Stomach (tissue), 9 donors: ENCODE results near the gene WFDC9. TPM values are rescaled to one million over a fixed set of nuclear protein-coding genes. Genes with fewer than 3 reads are reported as not detected.

Experiments used
- DNase-seq, 2 donors: peaks; one replicate each; pipeline versions ENCODE4 v3.0.0 to v3.0.0-alpha.2; 2013 to 2019
- H3K27ac ChIP-seq, 5 donors: fragments of 200-600 bp in 4 of 5; sonication (generic) in 4 of 5; one replicate each; pipeline ENCODE4 v1.5.1; 2013 to 2019; ENCODE audit warnings: mild to moderate bottlenecking in 1 of 5, moderate library complexity in 1 of 5
- H3K27me3 ChIP-seq, 3 donors: fragments of 200-600 bp; sonication (generic); one replicate each; pipeline ENCODE4 v1.5.1; 2017 to 2019; ENCODE audit warnings: mixed run types in 1 of 3
- H3K36me3 ChIP-seq, 4 donors: fragments of 200-600 bp; sonication (generic); 1 replicate in 3 of 4; 2 replicates in 1 of 4; pipeline ENCODE4 v1.5.1; 2016 to 2019
- H3K4me1 ChIP-seq, 4 donors: fragments of 200-600 bp; sonication (generic); one replicate each; pipeline ENCODE4 v1.5.1; 2016 to 2019
- H3K4me3 ChIP-seq, 4 donors: fragments of 200-600 bp; sonication (generic) in 3 of 4; one replicate each; pipeline ENCODE4 v1.5.1; 2016 to 2019; ENCODE audit warnings: mild to moderate bottlenecking in 1 of 4
- H3K9me3 ChIP-seq, 4 donors: fragments of 200-600 bp; sonication (generic); one replicate each; pipeline ENCODE4 v1.5.1; 2016 to 2019
- EP300 ChIP-seq: sonication (generic); formaldehyde crosslinking; IDR thresholded peaks from one replicate; pipeline ENCODE4 v1.6.1; 2017; ENCODE audit warnings: antibody characterized with exemption
- POLR2A ChIP-seq, 4 donors: fragments of 450-650 bp; IDR thresholded peaks; one replicate each; pipeline ENCODE4 v1.6.1; 2016; ENCODE audit warnings: antibody characterized with exemption in 4 of 4, control low read depth in 2 of 4, mild to moderate bottlenecking in 1 of 4, moderate library complexity in 1 of 4
- POLR2AphosphoS5 ChIP-seq, 3 donors: sonication (generic); formaldehyde crosslinking; IDR thresholded peaks; one replicate each; pipeline ENCODE4 v1.6.1; 2016; ENCODE audit warnings: antibody characterized with exemption in 3 of 3
- WGBS, 5 donors: extraction: QIAGEN DNeasy Blood & Tissue Kit in 3 of 5; methylation state at CpG; one replicate each; pipeline versions ENCODE4 v1.1.5 to v1.1.7; 2013 to 2018; 5-methylcytosine and 5-hydroxymethylcytosine counted together
- intact Hi-C: fragments of 100-400 bp; cut with DNase I; formaldehyde crosslinking; loops from one replicate; pipeline ENCODE4 v1.15.1; 2023; ENCODE audit warnings: low total_unique reads
- polyA plus RNA-seq, 3 donors: library from polyadenylated mRNA; stranded (reverse); fragments of 200-250 nt; gene quantifications; one replicate each; pipeline ENCODE4 v1.2.3, GENCODE V29; 2013
- total RNA-seq, 5 donors: library from RNA; depleted of rRNA; stranded (reverse); fragments of >200 nt; gene quantifications; one replicate each; pipeline versions ENCODE4 v1.1.0 to v1.2.3, GENCODE V29; 2014 to 2016
- TF ChIP-seq, protein P1 (sequence below), 7 experiments: fragments of 450-650 bp in 4 of 7; fragments of 200-600 bp in 3 of 7; sonication (generic) in 3 of 7; IDR thresholded peaks; one replicate each; pipeline ENCODE4 v1.5.1; 2016 to 2019; ENCODE audit warnings: antibody characterized with exemption in 7 of 7, control low read depth in 2 of 7, mild to moderate bottlenecking in 1 of 7
- donor health status: healthy with polysubstance abuse.
- donor health status: Bipolar disorder and iron deficiency.
- donor health status: healthy.

WFDC9 gene
- total and polyA plus RNA-seq, 8 donors: not detected

GRCh38 chr20:45607810-45608209, 23.3 kb downstream of the WFDC9 start:
- H3K27ac ChIP-seq: no peak overlapping the region
- TF ChIP-seq POLR2A (IDR thresholded peaks at IDR 0.05) (no peak), POLR2AphosphoS5 (IDR thresholded peaks at IDR 0.05) (no peak), EP300 (no peak)
- TF ChIP-seq, protein P1, sequence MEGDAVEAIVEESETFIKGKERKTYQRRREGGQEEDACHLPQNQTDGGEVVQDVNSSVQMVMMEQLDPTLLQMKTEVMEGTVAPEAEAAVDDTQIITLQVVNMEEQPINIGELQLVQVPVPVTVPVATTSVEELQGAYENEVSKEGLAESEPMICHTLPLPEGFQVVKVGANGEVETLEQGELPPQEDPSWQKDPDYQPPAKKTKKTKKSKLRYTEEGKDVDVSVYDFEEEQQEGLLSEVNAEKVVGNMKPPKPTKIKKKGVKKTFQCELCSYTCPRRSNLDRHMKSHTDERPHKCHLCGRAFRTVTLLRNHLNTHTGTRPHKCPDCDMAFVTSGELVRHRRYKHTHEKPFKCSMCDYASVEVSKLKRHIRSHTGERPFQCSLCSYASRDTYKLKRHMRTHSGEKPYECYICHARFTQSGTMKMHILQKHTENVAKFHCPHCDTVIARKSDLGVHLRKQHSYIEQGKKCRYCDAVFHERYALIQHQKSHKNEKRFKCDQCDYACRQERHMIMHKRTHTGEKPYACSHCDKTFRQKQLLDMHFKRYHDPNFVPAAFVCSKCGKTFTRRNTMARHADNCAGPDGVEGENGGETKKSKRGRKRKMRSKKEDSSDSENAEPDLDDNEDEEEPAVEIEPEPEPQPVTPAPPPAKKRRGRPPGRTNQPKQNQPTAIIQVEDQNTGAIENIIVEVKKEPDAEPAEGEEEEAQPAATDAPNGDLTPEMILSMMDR (IDR thresholded peaks at IDR 0.05): no peak
- 88 to 100% (median 95%) methylated on average over 1 of the region's 1 CpG for WGBS, 5 donors
- H3K4me3 ChIP-seq: no peak overlapping the region
- peaks cover 0 to 23% (median 15%) of the 10 kb centered on the region in 4 donors for H3K9me3 ChIP-seq
- DNase-seq: no peak
- no peaks in the 10 kb centered on the region for H3K36me3 ChIP-seq
- H3K27me3 ChIP-seq: no peaks in the 10 kb centered on the region
- no peaks in the 10 kb centered on the region for H3K4me1 ChIP-seq
- intact Hi-C loops: no loop called here

DNA sequence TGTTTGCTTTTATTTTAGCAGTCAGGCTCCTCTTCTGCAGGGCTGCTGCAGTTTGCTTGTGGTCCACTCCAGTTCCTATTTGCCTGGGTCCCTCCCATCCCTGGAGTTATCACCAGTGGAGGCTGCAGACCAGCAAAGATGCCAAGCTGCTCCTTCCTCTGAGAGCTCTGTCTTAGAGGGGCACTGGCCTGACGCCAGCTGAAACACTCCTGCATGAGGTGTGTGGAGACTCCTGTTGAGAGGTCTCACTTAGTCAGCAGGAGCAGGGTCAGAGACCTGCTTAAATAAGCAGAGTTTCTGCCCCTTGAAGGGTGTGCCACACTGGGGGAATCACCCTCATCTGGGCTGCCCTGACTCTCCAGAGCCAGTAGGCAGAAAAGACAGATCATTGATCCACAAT, 35.8 kb downstream of the WFDC9 start:
- H3K9me3 ChIP-seq: peaks cover 0 to 11% (median 5%) of the 10 kb centered on the region in 4 donors
- no peak overlapping the region for H3K4me3 ChIP-seq
- no peak for DNase-seq
- H3K36me3 ChIP-seq: no peaks in the 10 kb centered on the region
- TF ChIP-seq, protein P1 (IDR thresholded peaks at IDR 0.05): no peak
- TF ChIP-seq POLR2AphosphoS5 (IDR thresholded peaks at IDR 0.05) (no peak), EP300 (no peak), POLR2A (IDR thresholded peaks at IDR 0.05) (no peak)
- H3K27ac ChIP-seq: no peak overlapping the region
- no peaks in the 10 kb centered on the region for H3K4me1 ChIP-seq
- 0 to 48% (median 31%) methylated on average over 1 of the region's 1 CpG for WGBS, 5 donors
- peaks cover 0 to 7% (median 0%) of the 10 kb centered on the region in 3 donors for H3K27me3 ChIP-seq
- intact Hi-C loops: no loop called here

GRCh38 chr20:45593498-45593897, 37.6 kb downstream of the WFDC9 start:
- intact Hi-C loops: no loop called here
- Histone ChIP-seq H3K9me3 (peaks cover 0 to 11% (median 5%) of the 10 kb centered on the region in 4 donors), H3K27me3 (peaks cover 0 to 7% (median 0%) of the 10 kb centered on the region in 3 donors), H3K4me1 (no peaks in the 10 kb centered on the region), H3K4me3 (no peak overlapping the region), H3K27ac (no peak overlapping the region), H3K36me3 (no peaks in the 10 kb centered on the region)
- TF ChIP-seq, protein P1 (IDR thresholded peaks at IDR 0.05): no peak
- TF ChIP-seq POLR2AphosphoS5 (IDR thresholded peaks at IDR 0.05): no peak
- TF ChIP-seq POLR2A (IDR thresholded peaks at IDR 0.05): no peak
- 0 to 93% (median 46%) methylated on average over 1 of the region's 1 CpG for WGBS, 5 donors
- no peak for DNase-seq

GRCh38 chr20:45592574-45593189, 38.4 kb downstream of the WFDC9 start:
- H3K27ac ChIP-seq: no peak overlapping the region
- no peaks in the 10 kb centered on the region for H3K4me1 ChIP-seq
- intact Hi-C loops: no loop called here
- DNase-seq: peak in 1 of 2 donors; percentile 48
- TF ChIP-seq POLR2A (IDR thresholded peaks at IDR 0.05): no peak
- TF ChIP-seq, protein P1 (IDR thresholded peaks at IDR 0.05): peak in 3 of 7 experiments; percentile 19 to 49 (median 28)
- WGBS, 5 donors: 55 to 58% (median 56%) methylated on average over 5 of the region's 5 CpGs
- peaks cover 0 to 11% (median 5%) of the 10 kb centered on the region in 4 donors for H3K9me3 ChIP-seq
- H3K27me3 ChIP-seq: peaks cover 0 to 6% (median 0%) of the 10 kb centered on the region in 3 donors
- no peaks in the 10 kb centered on the region for H3K36me3 ChIP-seq
- no peak overlapping the region for H3K4me3 ChIP-seq
